Progenitor cell of endocrine pancreas (in vitro differentiated cells): ENCODE data around the gene DHRS1. TPM values are rescaled to one million over a fixed set of nuclear protein-coding genes. Genes with fewer than 3 reads are reported as not detected.

Experiments used
- DNase-seq: peaks from one replicate; pipeline ENCODE4 v3.0.0; 2021; ENCODE audit warnings: low spot score; ENCODE audit not compliant: unreplicated experiment
- H3K27ac Mint-ChIP-seq: 2 replicates; pipeline ENCODE4 v1.8.0; 2021; ENCODE audit warnings: mild to moderate bottlenecking, moderate library complexity, mixed read lengths
- H3K27me3 Mint-ChIP-seq: 2 replicates; pipeline ENCODE4 v1.8.0; 2021; ENCODE audit warnings: mixed read lengths
- H3K36me3 Mint-ChIP-seq: 2 replicates; pipeline ENCODE4 v1.8.0; 2022; ENCODE audit warnings: mixed read lengths; ENCODE audit not compliant: insufficient read depth
- H3K4me1 Mint-ChIP-seq: 2 replicates; pipeline ENCODE4 v1.8.0; 2021; ENCODE audit warnings: low read depth, mixed read lengths
- H3K4me3 Mint-ChIP-seq: 2 replicates; pipeline ENCODE4 v1.8.0; 2021; ENCODE audit warnings: low read depth, mild to moderate bottlenecking, moderate library complexity, mixed read lengths
- H3K9me3 Mint-ChIP-seq: 2 replicates; pipeline ENCODE4 v1.8.0; 2021; ENCODE audit warnings: low read depth, mixed read lengths
- total RNA-seq: library from RNA; stranded (reverse); gene quantifications from 2 replicates; pipeline ENCODE4 v1.2.1, GENCODE V29; 2021
- TF ChIP-seq, protein P1 (sequence below): fragments of 200-600 bp; sonication (generic); IDR thresholded peaks from one replicate; pipeline ENCODE4 v1.5.0; 2021; ENCODE audit warnings: antibody characterized with exemption, mild to moderate bottlenecking; ENCODE audit not compliant: unreplicated experiment

The DHRS1 gene
- total RNA-seq, 1 donor from 2014 or later: 33.4 TPM

DNA sequence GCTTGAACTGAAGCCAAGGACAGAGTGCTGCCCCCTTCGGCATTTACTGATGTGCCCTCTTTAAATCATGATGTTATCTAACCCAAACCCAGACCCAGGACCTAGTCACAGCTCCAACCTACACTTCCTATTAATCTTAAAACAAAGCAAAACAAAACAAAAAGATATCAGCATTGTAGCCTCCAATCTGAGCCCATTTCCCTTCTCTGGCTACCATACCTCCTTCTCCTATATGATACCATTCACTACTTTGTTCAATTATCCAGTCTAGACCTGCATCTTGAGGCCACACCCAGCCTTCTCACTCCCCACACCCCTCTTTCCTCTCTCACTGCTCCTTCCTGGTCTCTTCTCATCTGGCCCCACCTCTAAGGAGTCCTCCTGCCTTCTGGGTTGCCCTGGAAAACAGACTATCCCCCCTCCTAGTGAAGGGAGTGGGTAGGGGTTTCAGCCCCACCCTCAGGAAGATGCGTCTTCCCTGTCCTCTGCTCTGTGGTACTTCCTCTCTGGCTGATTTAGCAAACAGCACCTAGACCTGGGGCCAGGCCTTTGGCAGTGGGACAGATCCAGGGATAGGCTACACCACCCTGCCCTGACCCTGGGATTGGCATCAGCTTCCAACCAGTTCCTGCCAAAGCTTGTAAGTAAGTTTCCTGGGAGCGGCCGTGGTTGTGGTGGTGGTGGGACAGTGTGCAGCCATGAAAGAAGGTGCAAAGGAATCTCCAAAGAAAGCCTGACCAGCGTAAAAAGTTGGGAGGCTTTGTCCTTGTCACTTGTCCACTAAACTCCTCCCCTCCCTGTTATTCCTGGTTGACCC is 15.0 kb upstream of the DHRS1 start:
- no peak overlapping the region for H3K4me3 Mint-ChIP-seq
- peaks cover 36% of the 10 kb centered on the region for H3K27me3 Mint-ChIP-seq
- no peak overlapping the region for H3K27ac Mint-ChIP-seq
- no peaks in the 10 kb centered on the region for H3K4me1 Mint-ChIP-seq
- H3K36me3 Mint-ChIP-seq: no peaks in the 10 kb centered on the region
- TF ChIP-seq, protein P1, sequence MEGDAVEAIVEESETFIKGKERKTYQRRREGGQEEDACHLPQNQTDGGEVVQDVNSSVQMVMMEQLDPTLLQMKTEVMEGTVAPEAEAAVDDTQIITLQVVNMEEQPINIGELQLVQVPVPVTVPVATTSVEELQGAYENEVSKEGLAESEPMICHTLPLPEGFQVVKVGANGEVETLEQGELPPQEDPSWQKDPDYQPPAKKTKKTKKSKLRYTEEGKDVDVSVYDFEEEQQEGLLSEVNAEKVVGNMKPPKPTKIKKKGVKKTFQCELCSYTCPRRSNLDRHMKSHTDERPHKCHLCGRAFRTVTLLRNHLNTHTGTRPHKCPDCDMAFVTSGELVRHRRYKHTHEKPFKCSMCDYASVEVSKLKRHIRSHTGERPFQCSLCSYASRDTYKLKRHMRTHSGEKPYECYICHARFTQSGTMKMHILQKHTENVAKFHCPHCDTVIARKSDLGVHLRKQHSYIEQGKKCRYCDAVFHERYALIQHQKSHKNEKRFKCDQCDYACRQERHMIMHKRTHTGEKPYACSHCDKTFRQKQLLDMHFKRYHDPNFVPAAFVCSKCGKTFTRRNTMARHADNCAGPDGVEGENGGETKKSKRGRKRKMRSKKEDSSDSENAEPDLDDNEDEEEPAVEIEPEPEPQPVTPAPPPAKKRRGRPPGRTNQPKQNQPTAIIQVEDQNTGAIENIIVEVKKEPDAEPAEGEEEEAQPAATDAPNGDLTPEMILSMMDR: no peak
- no peak for DNase-seq
- no peaks in the 10 kb centered on the region for H3K9me3 Mint-ChIP-seq

DNA sequence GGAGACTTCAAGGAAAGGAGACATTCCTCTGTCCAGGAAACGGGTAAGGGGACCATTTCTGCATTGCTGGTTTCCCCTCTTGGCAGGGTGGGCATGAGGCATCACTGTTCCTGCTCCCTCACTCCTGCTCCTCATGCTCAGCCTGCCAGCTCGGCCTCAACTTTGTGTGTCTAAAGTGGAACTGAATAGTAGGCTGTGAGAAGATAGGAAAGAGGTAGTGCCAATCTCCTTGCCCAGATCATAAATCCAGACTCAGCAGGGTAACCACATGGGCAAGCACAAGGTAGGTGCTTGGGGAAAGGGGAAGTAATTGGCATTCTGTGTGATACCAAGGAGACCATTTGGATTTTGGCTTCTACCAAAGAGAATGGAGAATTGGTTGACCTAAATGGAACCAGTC is 14.3 kb upstream of the DHRS1 start:
- Mint-ChIP-seq H3K9me3 (no peaks in the 10 kb centered on the region), H3K4me1 (no peaks in the 10 kb centered on the region), H3K4me3 (no peak overlapping the region), H3K36me3 (no peaks in the 10 kb centered on the region), H3K27ac (no peak overlapping the region), H3K27me3 (peaks cover 29% of the 10 kb centered on the region)
- TF ChIP-seq, protein P1: no peak
- DNase-seq: no peak

DNA sequence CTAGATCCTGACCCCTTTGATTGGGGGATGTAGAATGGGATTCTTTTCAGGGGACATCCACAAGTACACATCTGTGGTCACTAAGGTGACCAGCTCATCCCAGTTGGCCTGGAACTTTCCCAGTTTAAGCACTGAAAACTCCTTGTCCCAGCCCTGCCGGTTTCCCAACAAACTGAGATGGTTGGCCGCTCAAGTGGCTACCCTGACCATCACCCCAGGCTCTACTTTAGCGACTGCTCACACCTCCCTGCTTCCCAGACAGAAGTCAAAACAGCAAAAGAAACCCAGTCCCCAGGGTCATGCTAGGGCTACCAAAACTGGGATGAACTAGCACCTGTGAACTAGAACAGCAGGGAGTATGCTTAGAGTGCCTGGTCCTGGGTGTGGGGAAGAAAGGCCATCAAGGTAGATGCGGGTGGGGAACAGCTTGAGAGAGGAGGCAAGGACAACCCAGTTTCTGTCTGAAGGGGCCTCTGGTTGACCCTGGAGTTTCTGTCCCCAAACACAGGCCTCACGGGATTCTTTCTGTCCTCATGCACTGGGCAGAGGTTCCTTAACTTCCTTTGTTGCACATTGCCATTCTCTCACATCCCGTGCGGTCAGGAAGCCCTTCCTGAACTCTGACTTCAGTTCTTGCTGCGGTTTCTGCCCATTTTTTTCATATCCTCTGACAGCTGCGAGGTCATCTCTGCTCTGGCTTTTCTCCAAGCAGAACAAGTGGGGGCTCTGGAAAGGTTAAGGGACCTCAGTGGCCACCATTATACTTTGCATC is 13.3 kb upstream of the DHRS1 start:
- Mint-ChIP-seq H3K4me3 (no peak overlapping the region), H3K27ac (no peak overlapping the region), H3K36me3 (no peaks in the 10 kb centered on the region), H3K9me3 (no peaks in the 10 kb centered on the region), H3K4me1 (peaks cover 4% of the 10 kb centered on the region), H3K27me3 (peaks cover 20% of the 10 kb centered on the region)
- TF ChIP-seq, protein P1: no peak
- DNase-seq: no peak

DNA sequence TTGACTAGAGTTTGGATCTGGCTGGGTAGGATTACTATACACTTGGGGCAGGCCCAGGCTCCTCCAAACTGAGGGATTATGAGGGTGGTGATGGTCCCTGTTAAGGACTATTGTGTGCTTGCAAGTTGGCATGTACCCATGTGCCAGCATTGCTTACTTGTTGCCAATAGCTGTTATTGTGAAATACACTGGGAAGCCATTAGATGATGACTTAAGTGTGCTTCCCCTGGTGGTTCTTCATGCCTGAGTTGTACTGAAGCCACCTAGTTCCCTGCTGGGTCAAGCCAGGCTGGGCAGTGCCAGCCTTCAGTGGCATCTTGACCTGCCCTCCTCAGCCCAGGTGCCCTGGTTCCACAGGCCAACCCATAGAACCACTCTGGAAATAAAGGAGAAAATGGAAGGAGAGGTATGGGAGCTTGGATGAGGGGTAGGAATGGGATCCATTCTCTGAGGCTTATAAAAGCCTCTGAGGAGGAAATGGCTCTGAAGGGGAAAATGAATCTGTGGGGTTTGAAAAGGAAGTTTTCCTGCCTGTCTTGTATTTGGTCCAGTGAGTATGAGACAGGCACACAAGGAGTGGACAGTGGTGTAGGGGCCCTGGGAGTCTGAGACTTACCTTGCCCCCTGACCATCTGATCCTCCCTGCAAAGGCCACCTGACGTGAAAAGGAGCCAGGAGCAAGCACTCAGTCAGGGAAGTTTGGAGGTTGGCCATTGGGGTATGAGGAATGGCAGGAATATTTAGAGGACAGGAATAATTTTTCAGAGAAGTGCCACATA is 12.4 kb upstream of the DHRS1 start:
- H3K27me3 Mint-ChIP-seq: peaks cover 11% of the 10 kb centered on the region
- H3K4me3 Mint-ChIP-seq: no peak overlapping the region
- no peak for DNase-seq
- TF ChIP-seq, protein P1: no peak
- H3K4me1 Mint-ChIP-seq: peaks cover 13% of the 10 kb centered on the region
- no peaks in the 10 kb centered on the region for H3K9me3 Mint-ChIP-seq
- H3K27ac Mint-ChIP-seq: no peak overlapping the region
- H3K36me3 Mint-ChIP-seq: no peaks in the 10 kb centered on the region
